Activated B cell treated with CpG ODN at 0.5 μM for 24 hours (primary cell): Measurements from ENCODE around the gene PJA2. TPM values are rescaled to one million over a fixed set of nuclear protein-coding genes. Genes with fewer than 3 reads are reported as not detected.

ENCODE experiments used
- ATAC-seq: fragments of 200-7000 bp; cut with Tn5 transposase; one replicate; pipeline ENCODE4 v1.10.0; 2021; ENCODE audit warnings: low read depth, mild to moderate bottlenecking, moderate library complexity
- CTCF ChIA-PET: fragments of 350-600 bp; sonication (Branson Sonifier 250); formaldehyde crosslinking; loops from one replicate; lab custom pipeline; 2021; ENCODE audit warnings: antibody characterized with exemption; lab: Charles Lee
- POLR2A ChIA-PET: fragments of 350-600 bp; sonication (Branson Sonifier 250); formaldehyde crosslinking; loops from one replicate; lab custom pipeline; 2021; ENCODE audit warnings: antibody characterized with exemption; lab: Charles Lee
- DNase-seq: peaks from one replicate; pipeline ENCODE4 v3.0.0; 2022
- H3K27ac Mint-ChIP-seq: one replicate; pipeline ENCODE4 v1.8.0; 2020; ENCODE audit warnings: mixed read lengths
- H3K27me3 Mint-ChIP-seq: one replicate; pipeline ENCODE4 v1.8.0; 2021; ENCODE audit warnings: mixed read lengths
- H3K36me3 Mint-ChIP-seq: one replicate; pipeline ENCODE4 v1.8.0; 2021; ENCODE audit warnings: low read depth, mixed read lengths
- H3K4me1 Mint-ChIP-seq: one replicate; pipeline ENCODE4 v1.8.0; 2021; ENCODE audit warnings: mixed read lengths
- H3K4me3 Mint-ChIP-seq: one replicate; pipeline ENCODE4 v1.8.0; 2020; ENCODE audit warnings: mild to moderate bottlenecking, mixed read lengths
- H3K9me3 Mint-ChIP-seq: one replicate; pipeline ENCODE4 v1.8.0; 2020; ENCODE audit warnings: mixed read lengths
- intact Hi-C: fragments of 100-400 bp; cut with micrococcal nuclease; formaldehyde crosslinking; loops from one replicate; pipeline ENCODE4 v1.15.1; 2024
- total RNA-seq: library from RNA; stranded (reverse); gene quantifications from 2 replicates; pipeline ENCODE4 v1.2.3, GENCODE V29; 2022
- TF ChIP-seq, protein P1 (sequence below): fragments of 200-600 bp; IDR thresholded peaks from one replicate; pipeline ENCODE4 v1.8.0; 2022; ENCODE audit warnings: antibody characterized with exemption, mild to moderate bottlenecking

PJA2 gene
- total RNA-seq, 1 donor from 2014 or later = 58.0 TPM

GRCh38 chr5:109408991-109409843 is 557 bp downstream of the PJA2 start:
- DNase-seq (peak; percentile 67), ATAC-seq (peak; percentile 16)
- Mint-ChIP-seq H3K4me1 (peaks cover 52% of the 10 kb centered on the region), H3K27ac (peak overlapping the region; percentile 94), H3K27me3 (no peaks in the 10 kb centered on the region), H3K9me3 (peaks cover 3% of the 10 kb centered on the region), H3K4me3 (peak overlapping the region; percentile 99), H3K36me3 (peaks cover 18% of the 10 kb centered on the region)
- POLR2A ChIA-PET = interaction anchor here (0.5 to 2.7 kb wide), 21 partner anchors 9 to 1329 kb away, joined by 3 to 58 read pairs (median 7); partner anchors contain the start of genes FBXL17, FER, MAN2A1 and SLC25A46
- intact Hi-C loops = loop anchor here (1.0 to 5.0 kb wide), 2 partner anchors 30 to 37 kb away; no protein-coding TSS in a partner anchor
- CTCF ChIA-PET = interaction anchor here (1.3 kb wide), 1 partner anchor 280 kb away, joined by 3 read pairs; no protein-coding TSS in a partner anchor
- TF ChIP-seq, protein P1, sequence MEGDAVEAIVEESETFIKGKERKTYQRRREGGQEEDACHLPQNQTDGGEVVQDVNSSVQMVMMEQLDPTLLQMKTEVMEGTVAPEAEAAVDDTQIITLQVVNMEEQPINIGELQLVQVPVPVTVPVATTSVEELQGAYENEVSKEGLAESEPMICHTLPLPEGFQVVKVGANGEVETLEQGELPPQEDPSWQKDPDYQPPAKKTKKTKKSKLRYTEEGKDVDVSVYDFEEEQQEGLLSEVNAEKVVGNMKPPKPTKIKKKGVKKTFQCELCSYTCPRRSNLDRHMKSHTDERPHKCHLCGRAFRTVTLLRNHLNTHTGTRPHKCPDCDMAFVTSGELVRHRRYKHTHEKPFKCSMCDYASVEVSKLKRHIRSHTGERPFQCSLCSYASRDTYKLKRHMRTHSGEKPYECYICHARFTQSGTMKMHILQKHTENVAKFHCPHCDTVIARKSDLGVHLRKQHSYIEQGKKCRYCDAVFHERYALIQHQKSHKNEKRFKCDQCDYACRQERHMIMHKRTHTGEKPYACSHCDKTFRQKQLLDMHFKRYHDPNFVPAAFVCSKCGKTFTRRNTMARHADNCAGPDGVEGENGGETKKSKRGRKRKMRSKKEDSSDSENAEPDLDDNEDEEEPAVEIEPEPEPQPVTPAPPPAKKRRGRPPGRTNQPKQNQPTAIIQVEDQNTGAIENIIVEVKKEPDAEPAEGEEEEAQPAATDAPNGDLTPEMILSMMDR = no peak

DNA sequence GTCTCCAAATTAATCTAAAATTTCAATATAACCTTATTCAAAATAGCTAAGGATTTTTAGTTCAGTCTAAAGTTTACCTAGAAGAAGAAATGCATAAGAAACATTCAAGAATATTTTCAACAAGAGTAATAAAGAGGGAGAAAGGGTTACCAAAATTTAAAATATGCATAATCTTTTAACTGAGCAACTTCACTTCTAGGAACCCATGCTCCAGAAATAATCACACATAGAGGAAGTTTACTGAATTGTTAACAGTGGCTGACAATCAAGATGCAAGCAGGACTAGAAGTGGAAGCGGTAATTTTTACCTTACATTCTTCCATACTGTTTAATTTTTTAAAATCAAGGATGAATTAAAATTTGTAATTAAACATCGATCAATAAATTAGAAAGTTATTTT is 1.9 kb downstream of the PJA2 start:
- Mint-ChIP-seq H3K4me3 (peak overlapping the region; percentile 99), H3K36me3 (peaks cover 24% of the 10 kb centered on the region), H3K4me1 (peaks cover 51% of the 10 kb centered on the region), H3K9me3 (no peaks in the 10 kb centered on the region), H3K27ac (peak overlapping the region; percentile 94), H3K27me3 (no peaks in the 10 kb centered on the region)
- TF ChIP-seq, protein P1 = no peak
- POLR2A ChIA-PET = no interaction called here
- CTCF ChIA-PET = no interaction called here
- intact Hi-C loops = loop anchor here (5.0 kb wide), 1 partner anchor 36 kb away; no protein-coding TSS in a partner anchor
- DNase-seq = no peak
- no peak for ATAC-seq

DNA sequence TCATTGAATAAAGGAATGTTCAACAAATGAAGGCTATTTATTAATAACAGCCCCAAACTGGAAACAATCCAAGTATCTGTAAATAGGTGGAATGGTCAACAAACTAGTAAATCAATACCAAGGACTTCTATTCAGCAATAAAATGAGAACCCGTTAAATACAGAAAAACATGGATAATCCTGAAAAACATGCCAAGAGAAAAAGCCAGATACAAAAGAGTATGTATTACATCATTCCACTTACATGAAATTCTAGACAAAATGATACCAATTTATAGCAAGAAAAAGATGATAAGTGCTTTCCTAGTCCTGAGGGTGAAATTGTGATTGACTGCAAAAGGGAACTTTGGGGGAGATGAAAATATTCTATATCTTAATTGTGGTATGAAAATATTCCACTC is 3.1 kb downstream of the PJA2 start:
- ATAC-seq = no peak
- Mint-ChIP-seq H3K4me1 (peaks cover 62% of the 10 kb centered on the region), H3K27me3 (no peaks in the 10 kb centered on the region), H3K9me3 (no peaks in the 10 kb centered on the region), H3K4me3 (no peak overlapping the region), H3K27ac (peak overlapping the region; percentile 5), H3K36me3 (peaks cover 27% of the 10 kb centered on the region)
- TF ChIP-seq, protein P1 = no peak
- ChIA-PET CTCF (no interaction called here), POLR2A (no interaction called here)
- intact Hi-C loops = loop anchor here (5.0 kb wide), 1 partner anchor 34 kb away; no protein-coding TSS in a partner anchor
- DNase-seq = no peak

GRCh38 chr5:109404428-109404960 is 5.3 kb downstream of the PJA2 start:
- Mint-ChIP-seq H3K4me1 (peaks cover 75% of the 10 kb centered on the region), H3K36me3 (peaks cover 33% of the 10 kb centered on the region), H3K27ac (no peak overlapping the region), H3K9me3 (no peaks in the 10 kb centered on the region), H3K27me3 (no peaks in the 10 kb centered on the region), H3K4me3 (no peak overlapping the region)
- POLR2A ChIA-PET = no interaction called here
- TF ChIP-seq, protein P1 = no peak
- intact Hi-C loops = no loop called here
- CTCF ChIA-PET = no interaction called here
- DNase-seq (no peak), ATAC-seq (no peak)

GRCh38 chr5:109403469-109403868 is 6.3 kb downstream of the PJA2 start:
- DNase-seq = no peak
- H3K4me1 Mint-ChIP-seq = peaks cover 76% of the 10 kb centered on the region
- no peaks in the 10 kb centered on the region for H3K27me3 Mint-ChIP-seq
- H3K36me3 Mint-ChIP-seq = peaks cover 31% of the 10 kb centered on the region
- POLR2A ChIA-PET = no interaction called here
- H3K4me3 Mint-ChIP-seq = no peak overlapping the region
- CTCF ChIA-PET = no interaction called here
- no peak overlapping the region for H3K27ac Mint-ChIP-seq
- TF ChIP-seq, protein P1 = no peak
- intact Hi-C loops = no loop called here
- ATAC-seq = no peak
- H3K9me3 Mint-ChIP-seq = no peaks in the 10 kb centered on the region
